Hepatocyte (in vitro differentiated cells): ENCODE measurements around the gene ACSM2A.

ENCODE experiments used
- EZH2 ChIP-seq: fragments of 200-600 bp; sonication (generic); IDR thresholded peaks from 2 replicates; pipeline ENCODE4 v1.6.1; 2016; ENCODE audit warnings: antibody characterized with exemption, mild to moderate bottlenecking, borderline replicate concordance
- EZH2phosphoT487 ChIP-seq: fragments of 200-600 bp; sonication (generic); IDR thresholded peaks from one replicate; pipeline ENCODE4 v1.6.1; 2018; ENCODE audit warnings: antibody characterized with exemption, mild to moderate bottlenecking, low read depth, moderate library complexity; ENCODE audit not compliant: unreplicated experiment, severe bottlenecking
- TF ChIP-seq, protein P1 (sequence below): fragments of 200-600 bp; sonication (generic); IDR thresholded peaks from 2 replicates; pipeline ENCODE4 v1.5.1; 2016; ENCODE audit warnings: antibody characterized with exemption, mild to moderate bottlenecking; ENCODE audit not compliant: poor library complexity

DNA sequence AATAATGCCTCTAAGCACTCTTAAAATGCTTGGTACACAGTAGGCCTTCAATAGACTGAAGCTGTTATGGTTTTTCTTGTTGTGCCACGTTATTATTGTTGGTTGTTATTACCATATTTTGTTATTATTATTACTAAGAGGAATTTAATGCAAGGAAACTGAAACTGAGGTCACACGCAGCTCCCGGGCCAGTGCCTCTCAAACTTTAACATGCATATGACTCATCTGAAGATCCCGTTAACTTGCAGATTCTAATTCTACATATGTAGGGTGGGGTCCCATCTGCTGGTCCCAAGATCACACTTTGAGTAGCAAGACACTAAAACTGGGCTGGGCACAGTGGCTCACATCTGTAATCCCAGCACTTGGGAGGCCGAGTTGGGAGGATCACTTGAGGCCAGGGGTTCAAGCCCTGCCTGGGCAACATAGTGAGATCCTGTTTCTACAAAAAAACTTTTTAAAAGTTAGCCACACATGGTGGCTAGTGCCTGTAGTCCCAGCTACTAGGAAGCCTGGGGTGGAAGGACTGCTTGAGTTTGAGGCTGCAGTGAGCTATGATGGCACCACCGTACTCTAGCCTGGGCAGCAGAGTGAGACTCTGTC lies 41.1 kb upstream of the ACSM2A start:
- TF ChIP-seq, protein P1, sequence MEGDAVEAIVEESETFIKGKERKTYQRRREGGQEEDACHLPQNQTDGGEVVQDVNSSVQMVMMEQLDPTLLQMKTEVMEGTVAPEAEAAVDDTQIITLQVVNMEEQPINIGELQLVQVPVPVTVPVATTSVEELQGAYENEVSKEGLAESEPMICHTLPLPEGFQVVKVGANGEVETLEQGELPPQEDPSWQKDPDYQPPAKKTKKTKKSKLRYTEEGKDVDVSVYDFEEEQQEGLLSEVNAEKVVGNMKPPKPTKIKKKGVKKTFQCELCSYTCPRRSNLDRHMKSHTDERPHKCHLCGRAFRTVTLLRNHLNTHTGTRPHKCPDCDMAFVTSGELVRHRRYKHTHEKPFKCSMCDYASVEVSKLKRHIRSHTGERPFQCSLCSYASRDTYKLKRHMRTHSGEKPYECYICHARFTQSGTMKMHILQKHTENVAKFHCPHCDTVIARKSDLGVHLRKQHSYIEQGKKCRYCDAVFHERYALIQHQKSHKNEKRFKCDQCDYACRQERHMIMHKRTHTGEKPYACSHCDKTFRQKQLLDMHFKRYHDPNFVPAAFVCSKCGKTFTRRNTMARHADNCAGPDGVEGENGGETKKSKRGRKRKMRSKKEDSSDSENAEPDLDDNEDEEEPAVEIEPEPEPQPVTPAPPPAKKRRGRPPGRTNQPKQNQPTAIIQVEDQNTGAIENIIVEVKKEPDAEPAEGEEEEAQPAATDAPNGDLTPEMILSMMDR: no peak
- no peak for TF ChIP-seq EZH2phosphoT487
- no peak for TF ChIP-seq EZH2
